BJ (cell line): ENCODE measurements around the gene PRDM12. TPM values are rescaled to one million over a fixed set of nuclear protein-coding genes. Genes with fewer than 3 reads are reported as not detected.

Source experiments
- CTCF ChIA-PET: fragments of 350-600 bp; formaldehyde crosslinking; extraction: SDS; loops from one replicate; lab custom pipeline; 2021; ENCODE audit warnings: antibody characterized with exemption, inconsistent platforms; lab: Yijun Ruan, JAX
- POLR2A ChIA-PET: fragments of 300-600 bp; sonication (Branson Sonifier 250); formaldehyde crosslinking; extraction: SDS; loops from one replicate; lab custom pipeline; 2021; ENCODE audit warnings: antibody characterized with exemption; lab: Charles Lee
- DNase-seq: peaks from one replicate; pipeline ENCODE4 v3.0.0-alpha.2; 2011; ENCODE audit warnings: low read depth
- H3K27me3 ChIP-seq: 2 replicates; pipeline ENCODE4 v1.6.0; 2011; ENCODE audit warnings: low read length; ENCODE audit not compliant: control insufficient read depth, insufficient read depth
- H3K36me3 ChIP-seq: 2 replicates; pipeline ENCODE4 v1.5.1; 2011; ENCODE audit warnings: low read length; ENCODE audit not compliant: control insufficient read depth, insufficient read depth
- H3K4me3 ChIP-seq: 2 replicates; pipeline ENCODE4 v1.5.1; 2011; ENCODE audit warnings: low read depth, mild to moderate bottlenecking, control low read depth, low read length
- polyA plus RNA-seq: library from polyadenylated mRNA; depleted of rRNA; stranded (reverse); fragments of >200 nt; gene quantifications from 2 replicates; pipeline ENCODE4 v1.2.3, GENCODE V29; 2011
- TF ChIP-seq, protein P1 (sequence below): IDR thresholded peaks from 2 replicates; pipeline ENCODE4 v1.5.1; 2011; ENCODE audit warnings: low read depth, mild to moderate bottlenecking, control low read depth, inconsistent platforms, low read length, moderate library complexity; ENCODE audit not compliant: insufficient read depth

PRDM12 gene
- polyA plus RNA-seq, 1 experiment: not detected

DNA sequence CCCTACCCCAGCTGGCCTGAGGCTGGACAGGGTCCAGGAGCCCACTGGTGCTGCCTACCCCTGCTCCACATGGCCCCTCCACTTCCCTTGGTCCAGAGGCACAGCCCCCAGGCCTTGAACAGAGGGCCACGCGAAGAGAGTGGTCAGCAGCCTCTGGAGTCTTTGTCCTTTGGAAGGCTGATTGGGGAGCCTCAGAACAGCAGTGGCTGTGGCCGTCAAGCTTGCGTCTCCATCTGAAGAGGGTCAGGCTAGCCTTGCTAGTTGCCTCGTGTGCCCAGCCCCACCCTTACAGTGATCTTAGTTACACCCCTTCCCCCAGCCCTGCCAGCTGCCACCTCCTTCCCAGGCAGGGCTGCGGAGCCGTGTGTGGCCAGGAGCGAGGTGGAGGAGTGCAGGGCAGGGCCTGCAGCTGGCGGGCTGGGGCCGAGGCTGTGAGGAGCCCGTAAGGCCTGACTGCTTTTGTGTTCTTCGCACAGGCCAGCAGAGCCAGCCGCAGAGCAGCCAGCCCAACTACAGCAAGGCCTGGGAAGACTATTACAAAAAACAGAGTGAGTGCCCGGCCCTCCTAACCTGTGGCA lies 30.1 kb upstream of the PRDM12 start:
- CTCF ChIA-PET: no interaction called here
- Histone ChIP-seq H3K4me3 (no peak overlapping the region), H3K36me3 (peaks cover 49% of the 10 kb centered on the region), H3K27me3 (no peaks in the 10 kb centered on the region)
- POLR2A ChIA-PET: no interaction called here
- TF ChIP-seq, protein P1, sequence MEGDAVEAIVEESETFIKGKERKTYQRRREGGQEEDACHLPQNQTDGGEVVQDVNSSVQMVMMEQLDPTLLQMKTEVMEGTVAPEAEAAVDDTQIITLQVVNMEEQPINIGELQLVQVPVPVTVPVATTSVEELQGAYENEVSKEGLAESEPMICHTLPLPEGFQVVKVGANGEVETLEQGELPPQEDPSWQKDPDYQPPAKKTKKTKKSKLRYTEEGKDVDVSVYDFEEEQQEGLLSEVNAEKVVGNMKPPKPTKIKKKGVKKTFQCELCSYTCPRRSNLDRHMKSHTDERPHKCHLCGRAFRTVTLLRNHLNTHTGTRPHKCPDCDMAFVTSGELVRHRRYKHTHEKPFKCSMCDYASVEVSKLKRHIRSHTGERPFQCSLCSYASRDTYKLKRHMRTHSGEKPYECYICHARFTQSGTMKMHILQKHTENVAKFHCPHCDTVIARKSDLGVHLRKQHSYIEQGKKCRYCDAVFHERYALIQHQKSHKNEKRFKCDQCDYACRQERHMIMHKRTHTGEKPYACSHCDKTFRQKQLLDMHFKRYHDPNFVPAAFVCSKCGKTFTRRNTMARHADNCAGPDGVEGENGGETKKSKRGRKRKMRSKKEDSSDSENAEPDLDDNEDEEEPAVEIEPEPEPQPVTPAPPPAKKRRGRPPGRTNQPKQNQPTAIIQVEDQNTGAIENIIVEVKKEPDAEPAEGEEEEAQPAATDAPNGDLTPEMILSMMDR: no peak
- no peak for DNase-seq

DNA sequence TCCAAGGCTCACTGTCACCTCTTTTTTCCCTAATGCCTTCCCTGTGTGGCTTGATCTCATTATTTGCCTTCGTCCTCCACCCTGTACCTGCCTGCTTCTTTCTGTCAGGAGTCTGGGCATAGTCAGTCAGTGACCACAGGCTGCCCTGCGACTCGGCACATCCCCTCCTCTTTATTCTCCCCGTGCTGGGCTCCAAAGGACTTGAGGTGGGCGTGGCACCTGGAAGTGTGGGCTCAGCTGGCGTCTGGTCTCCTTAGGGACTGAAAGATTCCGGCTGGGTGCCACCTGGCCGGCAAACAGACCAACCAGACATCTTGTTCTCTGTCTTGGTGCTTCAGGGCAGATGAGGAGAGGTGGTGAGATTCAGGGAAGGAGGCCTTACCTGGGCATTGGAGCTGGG lies 29.6 kb upstream of the PRDM12 start:
- POLR2A ChIA-PET: no interaction called here
- CTCF ChIA-PET: no interaction called here
- peaks cover 46% of the 10 kb centered on the region for H3K36me3 ChIP-seq
- no peak for DNase-seq
- TF ChIP-seq, protein P1: no peak
- H3K27me3 ChIP-seq: no peaks in the 10 kb centered on the region
- no peak overlapping the region for H3K4me3 ChIP-seq

DNA sequence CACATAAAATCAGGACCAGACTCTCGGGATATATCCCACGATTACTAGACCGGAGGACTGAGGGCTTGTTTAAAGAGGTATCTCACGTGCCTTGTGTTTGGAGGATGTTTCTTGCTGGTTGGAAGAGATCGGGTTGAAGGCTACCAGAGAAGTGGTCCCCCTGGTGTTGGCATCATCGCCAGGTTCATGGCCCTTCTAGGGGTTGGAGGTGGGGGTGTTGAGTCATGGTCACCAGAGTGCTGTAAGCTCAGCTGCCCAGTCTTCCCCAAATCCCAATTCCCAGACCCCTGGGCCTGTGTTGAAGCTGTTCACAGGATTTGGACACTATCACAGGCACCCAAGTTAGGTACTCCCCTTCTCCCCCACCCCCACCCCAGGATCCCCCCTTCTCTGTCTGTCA lies 29.1 kb upstream of the PRDM12 start:
- no peak for DNase-seq
- Histone ChIP-seq H3K4me3 (no peak overlapping the region), H3K36me3 (peaks cover 41% of the 10 kb centered on the region), H3K27me3 (no peaks in the 10 kb centered on the region)
- ChIA-PET CTCF (no interaction called here), POLR2A (no interaction called here)
- TF ChIP-seq, protein P1: no peak

DNA sequence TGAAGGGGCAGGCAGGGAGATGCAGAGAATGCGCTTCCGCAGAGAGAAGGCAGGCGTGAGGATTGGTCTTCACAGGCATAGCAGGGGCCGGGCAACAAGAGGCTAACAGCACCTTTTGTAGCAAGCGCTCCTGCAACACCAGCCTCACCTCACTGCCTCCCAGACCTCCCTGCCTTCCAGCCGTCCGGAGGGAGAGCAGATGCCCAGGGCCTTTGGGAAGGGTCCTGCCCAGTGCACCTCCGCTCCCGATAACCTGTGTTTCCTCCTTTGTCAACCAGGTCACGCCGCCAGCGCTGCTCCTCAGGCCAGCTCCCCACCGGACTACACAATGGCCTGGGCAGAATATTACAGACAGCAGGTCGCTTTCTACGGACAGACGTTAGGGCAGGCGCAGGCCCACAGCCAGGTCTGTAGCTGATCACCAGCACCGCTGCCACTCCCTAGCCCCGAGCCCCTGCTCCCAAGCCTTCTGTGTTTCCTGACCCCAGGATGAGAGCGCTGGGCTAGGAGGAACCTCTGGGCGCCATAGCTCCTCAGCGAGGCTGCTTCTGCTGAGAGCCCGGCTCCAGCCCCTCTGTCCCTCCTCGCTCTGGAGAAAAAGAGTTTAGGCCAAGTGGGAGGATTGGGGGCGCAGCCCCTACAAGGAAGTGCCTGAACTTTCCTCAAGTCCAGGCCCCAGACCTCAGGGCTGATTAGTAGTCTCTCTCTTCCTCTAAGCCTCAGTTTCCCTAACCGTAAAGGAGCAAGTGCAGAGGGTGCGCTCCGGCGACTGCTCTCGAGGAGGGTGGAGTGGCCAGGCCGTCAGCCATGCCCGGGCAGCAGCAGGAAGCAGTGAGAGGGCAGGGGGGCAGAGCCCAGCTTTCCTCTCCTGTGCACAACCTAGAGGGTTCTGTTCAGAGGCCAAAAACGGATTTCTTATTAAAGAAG lies 28.4 kb upstream of the PRDM12 start:
- no peak overlapping the region for H3K4me3 ChIP-seq
- CTCF ChIA-PET: no interaction called here
- H3K27me3 ChIP-seq: no peaks in the 10 kb centered on the region
- POLR2A ChIA-PET: no interaction called here
- TF ChIP-seq, protein P1: no peak
- no peak for DNase-seq
- H3K36me3 ChIP-seq: peaks cover 38% of the 10 kb centered on the region

DNA sequence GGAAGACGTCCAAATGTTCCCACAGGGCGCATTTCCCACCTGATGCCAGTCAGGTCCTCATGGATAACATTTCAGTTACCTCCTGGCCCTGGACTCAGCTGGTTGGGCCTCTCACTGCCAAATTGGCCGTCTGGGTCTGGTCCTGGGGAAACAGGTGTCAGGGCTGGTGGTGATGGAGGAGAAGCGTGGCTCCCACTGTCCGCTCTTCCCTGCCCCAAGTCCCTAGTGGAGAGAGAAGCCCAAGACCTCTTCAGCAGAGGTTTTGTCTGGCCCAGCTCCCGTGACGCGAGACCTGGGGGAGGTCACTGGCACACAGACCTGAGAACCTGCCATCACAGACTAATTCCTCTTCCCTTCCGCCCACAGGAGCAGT lies 27.8 kb upstream of the PRDM12 start:
- ChIA-PET POLR2A (no interaction called here), CTCF (interaction anchor here (2.3 kb wide), 1 partner anchor 46 kb away, joined by 7 read pairs; no protein-coding TSS in a partner anchor)
- H3K36me3 ChIP-seq: peaks cover 35% of the 10 kb centered on the region
- DNase-seq: no peak
- no peak overlapping the region for H3K4me3 ChIP-seq
- H3K27me3 ChIP-seq: no peaks in the 10 kb centered on the region
- TF ChIP-seq, protein P1: no peak
